ENCODE data around the gene GSTCD.
"Not testable (repeated sequence)": the region's sequence is repeated elsewhere in the genome, so short reads cannot be mapped to it uniquely, and the experiment has no call there.

The GSTCD gene

GRCh38 chr4:105805501-105806120 lies 97.0 kb downstream of the GSTCD start:
- no peak for DNase-seq (ENCODE audit: low read depth in 3 of 3, low spot score in 1 of 3)

- DNase-seq (ENCODE audit: low read depth in 3 of 3, low spot score in 1 of 3), result no peak
These were observed 98.9 kb downstream of the GSTCD start for GRCh38 chr4:105807496-105807895.

GRCh38 chr4:105808030-105808749 lies 99.6 kb downstream of the GSTCD start:
- no peak for DNase-seq (ENCODE audit: low read depth in 3 of 3, low spot score in 1 of 3)

- no peak for DNase-seq (ENCODE audit: low read depth in 3 of 3, low spot score in 1 of 3)
These were observed 100.1 kb downstream of the GSTCD start for GRCh38 chr4:105808750-105809041.

- no peak for DNase-seq (ENCODE audit: low read depth in 3 of 3, low spot score in 1 of 3)
These were observed 107.1 kb downstream of the GSTCD start for GRCh38 chr4:105815701-105816100.

GRCh38 chr4:105822061-105822460 lies 113.5 kb downstream of the GSTCD start:
- DNase-seq (ENCODE audit: low read depth in 3 of 3, low spot score in 1 of 3), result no peak

GRCh38 chr4:105828074-105828473 lies 119.5 kb downstream of the GSTCD start:
- no peak for DNase-seq (ENCODE audit: low read depth in 3 of 3, low spot score in 1 of 3)

GRCh38 chr4:105831189-105831588 lies 122.6 kb downstream of the GSTCD start:
- DNase-seq (ENCODE audit: low read depth in 3 of 3, low spot score in 1 of 3), result no peak

GRCh38 chr4:105835177-105835576 lies 126.6 kb downstream of the GSTCD start:
- DNase-seq (ENCODE audit: low read depth in 3 of 3, low spot score in 1 of 3), result no peak

- DNase-seq (ENCODE audit: low read depth in 3 of 3, low spot score in 1 of 3), result no peak
These were observed 128.0 kb downstream of the GSTCD start for GRCh38 chr4:105836537-105836936.

- DNase-seq (ENCODE audit: low read depth in 3 of 3, low spot score in 1 of 3), result no peak
These were observed 128.5 kb downstream of the GSTCD start for GRCh38 chr4:105837037-105837436.

- DNase-seq (ENCODE audit: low read depth in 3 of 3, low spot score in 1 of 3), result no peak
These were observed 129.5 kb downstream of the GSTCD start for GRCh38 chr4:105838082-105838481.

GRCh38 chr4:105840426-105841174 lies 132.0 kb downstream of the GSTCD start:
- no peak for DNase-seq (ENCODE audit: low read depth in 3 of 3, low spot score in 1 of 3)

- no peak for DNase-seq (ENCODE audit: low read depth in 3 of 3, low spot score in 1 of 3)
These were observed 135.4 kb downstream of the GSTCD start for GRCh38 chr4:105843941-105844340.

- DNase-seq (ENCODE audit: low read depth in 3 of 3, low spot score in 1 of 3), result no peak
These were observed 137.0 kb downstream of the GSTCD start for GRCh38 chr4:105845559-105845958.

- not testable (repeated sequence) for DNase-seq (ENCODE audit: low read depth in 3 of 3, low spot score in 1 of 3)
These were observed 139.8 kb downstream of the GSTCD start for GRCh38 chr4:105848359-105848758.

- no peak for DNase-seq (ENCODE audit: low read depth in 3 of 3, low spot score in 1 of 3)
These were observed 142.6 kb downstream of the GSTCD start for GRCh38 chr4:105851196-105851595.

GRCh38 chr4:105852230-105852629 lies 143.6 kb downstream of the GSTCD start:
- DNase-seq (ENCODE audit: low read depth in 3 of 3, low spot score in 1 of 3), result not testable (repeated sequence)

- no peak for DNase-seq (ENCODE audit: low read depth in 3 of 3, low spot score in 1 of 3)
These were observed 150.0 kb downstream of the GSTCD start for GRCh38 chr4:105858466-105859040.

- DNase-seq (ENCODE audit: low read depth in 3 of 3, low spot score in 1 of 3), result no peak
These were observed 150.6 kb downstream of the GSTCD start for GRCh38 chr4:105859233-105859632.

GRCh38 chr4:105870963-105871362 lies 162.4 kb downstream of the GSTCD start:
- no peak for DNase-seq (ENCODE audit: low read depth in 3 of 3, low spot score in 1 of 3)

- DNase-seq (ENCODE audit: low read depth in 3 of 3, low spot score in 1 of 3), result no peak
These were observed 163.4 kb downstream of the GSTCD start for GRCh38 chr4:105871997-105872396.

Measured in stimulated activated CD4-positive, alpha-beta T cell treated with anti-CD3 and anti-CD28 coated beads, TNF-alpha, amount 100 ng/mL, for 1 hour (primary cell).